RWPE1 (cell line): ENCODE measurements around the gene TAF5.
"Not testable (repeated sequence)": the region's sequence is repeated elsewhere in the genome, so short reads cannot be mapped to it uniquely, and the experiment has no call there.

Experiments used
- CTCF ChIA-PET: fragments of 350-600 bp; sonication (Branson Sonifier 250); formaldehyde crosslinking; extraction: SDS; loops from one replicate; lab custom pipeline; 2021; lab: Yijun Ruan, JAX
- POLR2A ChIA-PET: fragments of 400-600 bp; formaldehyde crosslinking; extraction: SDS; loops from one replicate; lab custom pipeline; 2020; ENCODE audit warnings: antibody characterized with exemption; ENCODE audit not compliant: low non-redundant PET; lab: Yijun Ruan, JAX
- DNase-seq: peaks from one replicate; pipeline ENCODE4 v3.0.0; 2012; ENCODE audit warnings: low spot score
- H3K27ac ChIP-seq: fragments of 450-650 bp; 2 replicates; pipeline ENCODE4 v1.5.1; 2017
- CTCF ChIP-seq: fragments of 450-650 bp; conservative IDR thresholded peaks from 2 replicates; pipeline ENCODE4 v1.5.1; 2017; ENCODE audit warnings: low read depth, mild to moderate bottlenecking

The TAF5 gene

GRCh38 chr10:103350517-103351260, 17.1 kb upstream of the TAF5 start, which contains the start of gene PCGF6:
TSS of gene PCGF6 (minus strand) at chr10:103351140. CDS start at chr10:103351066, 74 bp downstream.
- no peak for TF ChIP-seq CTCF

GRCh38 chr10:103353281-103353680, 14.5 kb upstream of the TAF5 start:
- POLR2A ChIA-PET, result interaction anchor here (0.6 kb wide), 1 partner anchor 501 kb away, joined by 3 read pairs; no protein-coding TSS in a partner anchor
- TF ChIP-seq CTCF, result no peak

More at GRCh38 chr10:103350517-103351260, 17.1 kb upstream of the TAF5 start, which contains the start of gene PCGF6:
- H3K27ac ChIP-seq, result peak within 1 kb of the TSS; percentile 77
- CTCF ChIA-PET, result no interaction called here
- peak; percentile 94 for DNase-seq
- POLR2A ChIA-PET, result interaction anchor here (0.6 kb wide), 1 partner anchor 14 kb away, joined by 3 read pairs; no protein-coding TSS in a partner anchor

GRCh38 chr10:103354567-103354966, 13.2 kb upstream of the TAF5 start:
- POLR2A ChIA-PET, DNase-seq, CTCF ChIA-PET, H3K27ac ChIP-seq: not testable (repeated sequence)

More at GRCh38 chr10:103353281-103353680, 14.5 kb upstream of the TAF5 start:
- no peak for DNase-seq
- CTCF ChIA-PET, result interaction anchor here (0.7 to 1.5 kb wide), 4 partner anchors 19 to 703 kb away, joined by 4 to 6 read pairs (median 4); no protein-coding TSS in a partner anchor
- H3K27ac ChIP-seq, result no peak overlapping the region

GRCh38 chr10:103355906-103356599, 11.7 kb upstream of the TAF5 start:
- ChIA-PET CTCF (interaction anchor here (0.5 kb wide), 1 partner anchor 15 kb away, joined by 4 read pairs; no protein-coding TSS in a partner anchor), POLR2A (no interaction called here)
- DNase-seq, result no peak
- H3K27ac ChIP-seq, result no peak overlapping the region
- TF ChIP-seq CTCF, result no peak

- DNase-seq, POLR2A ChIA-PET, H3K27ac ChIP-seq, CTCF ChIA-PET: not testable (repeated sequence)
Measured at GRCh38 chr10:103359493-103359892, 8.3 kb upstream of the TAF5 start.

- H3K27ac ChIP-seq, result peak overlapping the region; percentile 15; the same call in 1 of the 2 replicates
- POLR2A ChIA-PET, CTCF ChIA-PET: not testable (repeated sequence)
- DNase-seq, result peak; percentile 86
Measured at GRCh38 chr10:103360791-103361190, 7.0 kb upstream of the TAF5 start.

- DNase-seq, result no peak
- ChIA-PET POLR2A (interaction anchor here (0.6 kb wide), 1 partner anchor 641 kb away, joined by 4 read pairs; no protein-coding TSS in a partner anchor), CTCF (interaction anchor here (0.7 kb wide), 2 partner anchors 82 to 91 kb away, joined by 3 read pairs; partner anchors contain the start of gene INA)
- no peak for TF ChIP-seq CTCF
- H3K27ac ChIP-seq, result peak overlapping the region; percentile 92
Measured at GRCh38 chr10:103367379-103367781, 396 bp upstream of the TAF5 start.
